HepG2 (cell line): ENCODE data around the gene CCDC87. TPM values are rescaled to one million over a fixed set of nuclear protein-coding genes. Genes with fewer than 3 reads are reported as not detected.

Source experiments
- ATAC-seq: fragments of 200-7000 bp; cut with Tn5 transposase; 3 replicates; pipeline ENCODE4 v1.9.1; 2020; ENCODE audit warnings: mild to moderate bottlenecking, moderate library complexity
- BruUV-seq: library from RNA; stranded (reverse); fragments of 400-500 nt; replicated peaks from 2 replicates; lab custom pipeline; 2021; lab: Mats Ljungman, UMichigan
- CTCF ChIA-PET: fragments of 300-600 bp; formaldehyde crosslinking; extraction: SDS; loops from one replicate; lab custom pipeline; 2021; ENCODE audit warnings: low total read pairs, inconsistent platforms, low intra/inter-chr PET ratio; lab: Yijun Ruan, JAX
- POLR2A ChIA-PET: fragments of 350-600 bp; sonication (Branson Sonifier 250); formaldehyde crosslinking; loops from one replicate; lab custom pipeline; 2020; ENCODE audit warnings: antibody characterized with exemption, inconsistent platforms; lab: Yijun Ruan, JAX
- DNase-seq: peaks from one replicate; pipeline ENCODE4 v3.0.0-alpha.2; 2015; ENCODE audit warnings: low spot score
- FAIRE-seq: peaks from 3 replicates; lab custom pipeline; 2011; peaks lifted over from hg19 to GRCh38; lab: Jason Lieb, UNC
- H2AFZ ChIP-seq: one replicate; pipeline ENCODE4 v1.6.1; 2011; ENCODE audit warnings: low read length, inconsistent platforms
- H3K27ac ChIP-seq: fragments of 300-600 bp; 3 replicates; pipeline ENCODE4 v1.8.0; 2011; ENCODE audit warnings: mixed run types, mild to moderate bottlenecking, mixed read lengths, low read length, inconsistent platforms; ENCODE audit not compliant: insufficient read depth; ENCODE audit errors: extremely low read length
- H3K27me3 ChIP-seq, 2 experiments: fragments of 200-600 bp in 1 of 2; 2 replicates in 1 of 2; 3 replicates in 1 of 2; pipeline versions ENCODE4 v1.6.0 to v1.8.0; 2011; ENCODE audit warnings: low read length in 2 of 2, mild to moderate bottlenecking in 2 of 2, moderate library complexity in 2 of 2, inconsistent platforms in 1 of 2; ENCODE audit not compliant: insufficient read depth in 2 of 2, control insufficient read depth in 1 of 2
- H3K36me3 ChIP-seq, 2 experiments: fragments of 200-600 bp in 1 of 2; replicated peaks in 1 of 2; 2 replicates in 1 of 2; 3 replicates in 1 of 2; pipeline versions ENCODE4 v1.5.1 to v1.8.0; 2011; ENCODE audit warnings: low read length in 2 of 2, inconsistent platforms in 1 of 2; ENCODE audit not compliant: insufficient read depth in 2 of 2, control insufficient read depth in 1 of 2
- H3K4me1 ChIP-seq: 2 replicates; pipeline ENCODE4 v1.5.1; 2012; ENCODE audit warnings: low read length, inconsistent platforms; ENCODE audit not compliant: insufficient read depth
- H3K4me2 ChIP-seq: 2 replicates; pipeline ENCODE4 v1.6.0; 2011; ENCODE audit warnings: low read depth, low read length, inconsistent platforms
- H3K4me3 ChIP-seq, 3 experiments: fragments of 200-600 bp in 1 of 3; sonication (generic), shearing (Covaris generic) in 1 of 3; replicated peaks in 1 of 3; 2 replicates each; pipeline ENCODE4 v1.5.1; 2011 to 2016; ENCODE audit warnings: low read length in 3 of 3, inconsistent platforms in 2 of 3, low read depth in 2 of 3, mild to moderate bottlenecking in 2 of 3, control low read depth in 1 of 3, mixed read lengths in 1 of 3; ENCODE audit not compliant: insufficient read depth in 1 of 3
- H3K79me2 ChIP-seq: one replicate; pipeline ENCODE4 v1.6.1; 2011; ENCODE audit warnings: low read length, inconsistent platforms; ENCODE audit not compliant: insufficient read depth
- H3K9ac ChIP-seq: 2 replicates; pipeline ENCODE4 v1.6.0; 2011; ENCODE audit warnings: mild to moderate bottlenecking, low read depth, low read length, inconsistent platforms; ENCODE audit not compliant: insufficient read depth
- H3K9me3 ChIP-seq: 2 replicates; pipeline ENCODE4 v1.5.1; 2012; ENCODE audit warnings: mild to moderate bottlenecking, low read length
- H4K20me1 ChIP-seq: 2 replicates; pipeline ENCODE4 v1.6.0; 2011; ENCODE audit warnings: inconsistent platforms, mild to moderate bottlenecking, low read length, moderate library complexity; ENCODE audit not compliant: insufficient read depth
- ATF7 ChIP-seq, 2 experiments: fragments of 450-650 bp in 1 of 2; sonication (generic) in 1 of 2; formaldehyde crosslinking in 1 of 2; IDR thresholded peaks; 2 replicates each; pipeline versions ENCODE4 v1.4.0 to v1.6.1; 2016 to 2020; ENCODE audit warnings: antibody characterized with exemption in 1 of 2, mild to moderate bottlenecking in 1 of 2, missing genetic modification reagents in 1 of 2
- FOXK1 ChIP-seq: sonication (generic); formaldehyde crosslinking; IDR thresholded peaks from 2 replicates; pipeline ENCODE4 v1.4.0; 2020; ENCODE audit warnings: low read depth, missing genetic modification reagents, borderline replicate concordance
- KAT7 ChIP-seq: IDR thresholded peaks from 2 replicates; pipeline ENCODE4 v1.6.1; 2018; ENCODE audit warnings: borderline replicate concordance, missing compliant biosample characterization
- MBNL3 ChIP-seq: fragments of 250-450 bp; sonication (Bioruptor Pico); conservative IDR thresholded peaks from 2 replicates; pipeline ENCODE4 v1.8.0; 2022; ENCODE audit warnings: mild to moderate bottlenecking, inconsistent platforms
- MEIS1 ChIP-seq: sonication (generic); formaldehyde crosslinking; IDR thresholded peaks from 2 replicates; pipeline ENCODE4 v1.9.0; 2021; ENCODE audit warnings: mild to moderate bottlenecking, missing genetic modification reagents, moderate library complexity, borderline replicate concordance
- POLR2AphosphoS2 ChIP-seq: IDR thresholded peaks from 2 replicates; pipeline ENCODE4 v1.6.1; 2011; ENCODE audit warnings: low read depth, low read length, improper control_type of control experiment
- ZBTB8A ChIP-seq: sonication (generic); formaldehyde crosslinking; IDR thresholded peaks from 2 replicates; pipeline ENCODE4 v1.4.0; 2020; ENCODE audit warnings: mild to moderate bottlenecking, low read depth, missing genetic modification reagents, borderline replicate concordance
- ZNF260 ChIP-seq: sonication (generic); formaldehyde crosslinking; IDR thresholded peaks from 2 replicates; pipeline ENCODE4 v1.4.0; 2020; ENCODE audit warnings: missing genetic modification reagents, low read depth, mild to moderate bottlenecking, borderline replicate concordance
- WGBS: methylation state at CpG from one replicate; pipeline ENCODE4 v1.1.6; 2017; ENCODE audit warnings: low lambda C conversion rate; 5-methylcytosine and 5-hydroxymethylcytosine counted together
- in situ Hi-C: cut with HindIII; loops from 2 replicates; pipeline ENCODE4 v1.10.0; 2017; ENCODE audit warnings: low pct_unique_long_range_greater_than_20kb; ENCODE audit not compliant: extremely low pct_ligation_motif_present
- intact Hi-C: fragments of 100-400 bp; cut with micrococcal nuclease; formaldehyde crosslinking; loops from one replicate; pipeline ENCODE4 v1.10.0; 2022; ENCODE audit not compliant: unreplicated experiment
- polyA plus RNA-seq, 8 experiments: library from polyadenylated mRNA; depleted of rRNA in 3 of 8; stranded (reverse) in 7 of 8; unstranded in 1 of 8; fragments of >200 nt; fragmentation: Illumina TruSeq in 4 of 8; extraction: Trizol in 4 of 8; gene quantifications; 2 replicates each; pipeline versions ENCODE4 v1.2.1 to v1.2.3, GENCODE V29; 2011 to 2016; ENCODE audit warnings: low read depth in 4 of 8, missing spikeins in 1 of 8, mixed read lengths in 1 of 8; ENCODE audit not compliant: insufficient read depth in 1 of 8
- total RNA-seq, 5 experiments: library from RNA; depleted of rRNA; stranded (reverse); fragments of >200 nt; fragmentation: Illumina TruSeq; extraction: Trizol; gene quantifications; 2 replicates each; pipeline ENCODE4 v1.2.3, GENCODE V29; 2016; ENCODE audit warnings: low read depth in 1 of 5

The CCDC87 gene
- total and polyA plus RNA-seq, 2 of the 13 experiments (the other 11 are each of a cell fraction or from before 2014, with no cell fraction given): 0.05 to 0.42 TPM

GRCh38 chr11:66631883-66632282 lies 39.0 kb upstream of the CCDC87 start (continued):
- no peak for TF ChIP-seq MBNL3
- no peak for TF ChIP-seq ZBTB8A
- TF ChIP-seq ZNF260 (CRISPR knock-in tag): no peak
- no peak for TF ChIP-seq KAT7 (CRISPR knock-in tag)
- TF ChIP-seq FOXK1 (CRISPR knock-in tag): no peak

GRCh38 chr11:66629356-66629755 lies 36.5 kb upstream of the CCDC87 start:
- BruUV-seq: no TSS peak
- FAIRE-seq: no peak
- ChIA-PET POLR2A (interaction anchor here (0.9 to 2.8 kb wide), 4 partner anchors 9 to 13 kb away, joined by 4 to 19 read pairs (median 8); partner anchors contain the start of genes RBM14 and RBM4), CTCF (no interaction called here)
- H3K4me2 ChIP-seq: no peak overlapping the region
- H3K79me2 ChIP-seq: peaks cover 91% of the 10 kb centered on the region
- DNase-seq: no peak
- no peaks in the 10 kb centered on the region for H3K27me3 ChIP-seq
- intact Hi-C loops: no loop called here
- H3K4me3 ChIP-seq: no peak overlapping the region
- no peak overlapping the region for H3K9ac ChIP-seq
- H2AFZ ChIP-seq: no peak overlapping the region
- ATAC-seq: no peak
- no peak overlapping the region for H3K27ac ChIP-seq
- no peaks in the 10 kb centered on the region for H3K9me3 ChIP-seq
- WGBS: 95% methylated on average over 2 of the region's 2 CpGs
- H3K36me3 ChIP-seq: peaks cover 34 to 56% of the 10 kb centered on the region in 2 experiments
- TF ChIP-seq ATF7 (IDR thresholded peaks at IDR 0.05) (peak; percentile 63; the same call in 1 of the 2 replicates), ATF7 (CRISPR knock-in tag; IDR thresholded peaks at IDR 0.05) (no peak), POLR2AphosphoS2 (0 out of 2 replicates have a peak, but pooled peaks have one; percentile 26), MEIS1 (CRISPR knock-in tag) (no peak)
- H3K4me1 ChIP-seq: no peaks in the 10 kb centered on the region; the same call in 1 of the 2 replicates
- H4K20me1 ChIP-seq: peaks cover 22% of the 10 kb centered on the region
- in situ Hi-C loops: no loop called here
